K562 (cell line): ENCODE data around the gene GNGT1. TPM values are rescaled to one million over a fixed set of nuclear protein-coding genes. Genes with fewer than 3 reads are reported as not detected.

Experiments used
- ATAC-seq: fragments of 200-7000 bp; cut with Tn5 transposase; 3 replicates; pipeline ENCODE4 v1.9.1; 2020; ENCODE audit warnings: moderate library complexity
- BruUV-seq: library from RNA; stranded (reverse); fragments of 400-500 nt; replicated peaks from 2 replicates; lab custom pipeline; 2021; lab: Mats Ljungman, UMichigan
- CTCF ChIA-PET: fragments of 300-600 bp; formaldehyde crosslinking; extraction: SDS; loops from one replicate; lab custom pipeline; 2021; ENCODE audit warnings: low intra/inter-chr PET ratio; lab: Yijun Ruan, JAX
- POLR2A ChIA-PET: fragments of 300-600, 350-650 bp; sonication (Branson Sonifier 250); formaldehyde crosslinking; extraction: SDS; loops from one replicate; lab custom pipeline; 2021; ENCODE audit warnings: antibody characterized with exemption, inconsistent platforms; lab: Yijun Ruan, JAX
- DNase-seq, 4 experiments: peaks; one replicate each; pipeline versions ENCODE4 v3.0.0 to v3.0.0-alpha.2; 2011 to 2018; ENCODE audit warnings: low spot score in 3 of 4, mixed read lengths in 3 of 4; ENCODE audit errors: extremely low read depth in 1 of 4
- FAIRE-seq: peaks from 2 replicates; lab custom pipeline; 2011; peaks lifted over from hg19 to GRCh38; lab: Jason Lieb, UNC
- H2AFZ ChIP-seq: 2 replicates; pipeline ENCODE4 v1.6.0; 2011; ENCODE audit warnings: low read depth, low read length, control low read depth, inconsistent platforms
- H3K27ac ChIP-seq: fragments of 200-600 bp; 3 replicates; pipeline ENCODE4 v1.8.0; 2011; ENCODE audit warnings: low read depth, mild to moderate bottlenecking, control low read depth, inconsistent platforms, low read length, moderate library complexity, mixed read lengths; ENCODE audit errors: extremely low read depth
- H3K27me3 ChIP-seq, 2 experiments: fragments of 300-600 bp in 1 of 2; 2 replicates in 1 of 2; 3 replicates in 1 of 2; pipeline versions ENCODE4 v1.6.0 to v1.8.0; 2011; ENCODE audit warnings: inconsistent platforms in 2 of 2, low read length in 2 of 2, mild to moderate bottlenecking in 1 of 2, mixed read lengths in 1 of 2, moderate library complexity in 1 of 2; ENCODE audit not compliant: control insufficient read depth in 2 of 2, insufficient read depth in 2 of 2
- H3K36me3 ChIP-seq: fragments of 300-600 bp; 3 replicates; pipeline ENCODE4 v1.8.0; 2011; ENCODE audit warnings: mild to moderate bottlenecking, low read length, inconsistent platforms; ENCODE audit not compliant: control insufficient read depth, insufficient read depth
- H3K4me1 ChIP-seq, 2 experiments: fragments of 200-600 bp in 1 of 2; replicated peaks in 1 of 2; 2 replicates in 1 of 2; 3 replicates in 1 of 2; pipeline versions ENCODE4 v1.5.1 to v1.8.0; 2011; ENCODE audit warnings: inconsistent platforms in 2 of 2, low read length in 2 of 2, mild to moderate bottlenecking in 1 of 2, mixed read lengths in 1 of 2, moderate library complexity in 1 of 2; ENCODE audit not compliant: control insufficient read depth in 2 of 2, insufficient read depth in 2 of 2
- H3K4me2 ChIP-seq: 2 replicates; pipeline ENCODE4 v1.6.1; 2011; ENCODE audit warnings: low read length, control low read depth, inconsistent platforms, mixed read lengths; ENCODE audit not compliant: insufficient read depth
- H3K4me3 ChIP-seq: fragments of 200-600 bp; sonication (generic), shearing (Covaris generic); 2 replicates; pipeline ENCODE4 v1.5.1; 2016; ENCODE audit warnings: control low read depth, inconsistent platforms
- H3K79me2 ChIP-seq: fragments of 200-600 bp; 3 replicates; pipeline ENCODE4 v1.8.0; 2011; ENCODE audit warnings: low read length, inconsistent platforms; ENCODE audit not compliant: control insufficient read depth, insufficient read depth
- H3K9ac ChIP-seq, 2 experiments: 2 replicates each; pipeline versions ENCODE4 v1.6.0 to v1.6.1; 2011; ENCODE audit warnings: low read depth in 2 of 2, low read length in 2 of 2, control low read depth in 1 of 2, inconsistent platforms in 1 of 2, mild to moderate bottlenecking in 1 of 2, mixed read lengths in 1 of 2; ENCODE audit not compliant: insufficient read depth in 1 of 2
- H3K9me1 ChIP-seq: one replicate; pipeline ENCODE4 v1.6.0; 2011; ENCODE audit warnings: inconsistent platforms, mild to moderate bottlenecking, low read length, moderate library complexity; ENCODE audit not compliant: control insufficient read depth, insufficient read depth
- H3K9me3 ChIP-seq: replicated peaks from 2 replicates; pipeline ENCODE4 v1.5.1; 2011; ENCODE audit warnings: low read depth, low read length, inconsistent platforms; ENCODE audit not compliant: control insufficient read depth, insufficient read depth
- H4K20me1 ChIP-seq: replicated peaks from 2 replicates; pipeline ENCODE4 v1.6.1; 2011; ENCODE audit warnings: low read length, inconsistent platforms, mixed read lengths; ENCODE audit not compliant: control insufficient read depth, insufficient read depth
- FIP1L1 ChIP-seq: fragments of 200-400 bp; formaldehyde crosslinking; IDR thresholded peaks from 2 replicates; pipeline ENCODE4 v1.6.1; 2018; ENCODE audit warnings: mild to moderate bottlenecking, low read depth, low read length; ENCODE audit not compliant: poor library complexity, severe bottlenecking
- HNRNPUL1 ChIP-seq: fragments of 200-400 bp; formaldehyde crosslinking; IDR thresholded peaks from 2 replicates; pipeline ENCODE4 v1.6.1; 2017; ENCODE audit warnings: low read length
- MCM3 ChIP-seq: fragments of 450-650 bp; IDR thresholded peaks from 2 replicates; pipeline ENCODE4 v1.6.1; 2016
- MTA3 ChIP-seq: fragments of 450-650 bp; formaldehyde crosslinking; IDR thresholded peaks from 2 replicates; pipeline ENCODE4 v1.6.1; 2017; ENCODE audit warnings: mild to moderate bottlenecking, borderline replicate concordance
- NFE2 ChIP-seq: IDR thresholded peaks from 2 replicates; pipeline ENCODE4 v1.6.1; 2014; ENCODE audit warnings: antibody characterized with exemption, low read depth
- NR2C2 ChIP-seq, 2 experiments: fragments of 200-800 bp in 1 of 2; sonication (Bioruptor generic) in 1 of 2; sonication (generic) in 1 of 2; formaldehyde crosslinking in 1 of 2; IDR thresholded peaks; 2 replicates each; pipeline versions ENCODE4 v1.6.1 to v1.8.0; 2016 to 2022; ENCODE audit warnings: mild to moderate bottlenecking in 1 of 2, missing compliant biosample characterization in 1 of 2, missing genetic modification characterization in 1 of 2, missing genetic modification reagents in 1 of 2
- STAT5B ChIP-seq: fragments of 250-450 bp; sonication (Bioruptor Pico); IDR thresholded peaks from 2 replicates; pipeline ENCODE4 v1.8.0; 2021; ENCODE audit warnings: mild to moderate bottlenecking, inconsistent platforms
- TARDBP ChIP-seq: fragments of 450-650 bp; IDR thresholded peaks from 2 replicates; pipeline ENCODE4 v1.6.1; 2016
- XRCC4 ChIP-seq: IDR thresholded peaks from one replicate; pipeline ENCODE4 v1.6.1; 2011; ENCODE audit not compliant: insufficient read depth, insufficient read length; ENCODE audit errors: extremely low read depth
- ZFPM2 ChIP-seq: fragments of 250-450 bp; sonication (Bioruptor Pico); IDR thresholded peaks from 2 replicates; pipeline ENCODE4 v1.5.1; 2022; ENCODE audit warnings: mild to moderate bottlenecking
- WGBS: fragments of 100-300 bp; shearing (Covaris generic); methylation state at CpG from one replicate; pipeline ENCODE4 v1.1.6; 2016; ENCODE audit warnings: low coverage, mixed read lengths; ENCODE audit not compliant: insufficient coverage; ENCODE audit errors: missing lambda C conversion rate; 5-methylcytosine and 5-hydroxymethylcytosine counted together
- in situ Hi-C: fragments of 300-500 bp; cut with MboI; formaldehyde crosslinking; loops from 4 replicates; pipeline ENCODE4 v1.15.0; 2018; ENCODE audit warnings: inconsistent platforms, mixed read lengths
- intact Hi-C: fragments of 100-400 bp; cut with micrococcal nuclease; formaldehyde crosslinking; loops from 2 replicates; pipeline ENCODE4 v1.14.2; 2022
- polyA plus RNA-seq, 8 experiments: library from polyadenylated mRNA; depleted of rRNA in 4 of 8; stranded (reverse) in 5 of 8; unstranded in 3 of 8; fragments of >200 nt; fragmentation: Nextera tagmentation in 2 of 8; fragmentation: Illumina TruSeq in 1 of 8; extraction: Ambion mirVana in 2 of 8; extraction: Trizol in 1 of 8; gene quantifications; 2 replicates each; pipeline versions ENCODE4 v1.2.1 to v1.2.3, GENCODE V29; 2011 to 2014; ENCODE audit warnings: inconsistent platforms in 1 of 8, missing spikeins in 1 of 8
- total RNA-seq, 7 experiments: library from RNA; depleted of rRNA in 6 of 7; stranded (reverse); fragments of >200 nt in 6 of 7; fragmentation: Illumina TruSeq in 2 of 7; extraction: Trizol in 2 of 7; gene quantifications; 2 replicates each; pipeline versions ENCODE4 v1.2.1 to v1.2.3, GENCODE V29; 2011 to 2021; ENCODE audit warnings: low replicate concordance in 1 of 7

Gene GNGT1
- total and polyA plus RNA-seq, 9 of the 15 experiments (the other 6 are each of a cell fraction or from before 2014, with no cell fraction given) = 0.04 to 0.83 (median 0.51) TPM; not detected in 2

- in situ Hi-C loops = no loop called here
- H3K9me3 ChIP-seq = no peaks in the 10 kb centered on the region
- ATAC-seq (no peak), DNase-seq (no peak)
- TF ChIP-seq NR2C2 (CRISPR knock-in tag; IDR thresholded peaks at IDR 0.05) (no peak), NR2C2 (tag; IDR thresholded peaks at IDR 0.05) (no peak), MCM3 (no peak), XRCC4 (no peak), FIP1L1 (no peak), TARDBP (no peak), ZFPM2 (no peak), NFE2 (no peak), MTA3 (no peak), STAT5B (no peak), HNRNPUL1 (no peak)
- TF ChIP-seq, all 486 proteins: peak for 0
- Histone ChIP-seq H4K20me1 (no peaks in the 10 kb centered on the region), H3K79me2 (no peaks in the 10 kb centered on the region), H3K4me3 (no peak overlapping the region), H2AFZ (no peak overlapping the region), H3K4me2 (no peak overlapping the region), H3K36me3 (no peaks in the 10 kb centered on the region), H3K27me3 (no peaks in the 10 kb centered on the region), H3K27ac (no peak overlapping the region), H3K9ac (no peak overlapping the region), H3K9me1 (no peaks in the 10 kb centered on the region), H3K4me1 (peaks cover 0 to 12% of the 10 kb centered on the region in 2 experiments; a peak in 2 of 5 replicates)
- POLR2A ChIA-PET = no interaction called here
- WGBS = 0% methylated on average over 3 of the region's 3 CpGs
- BruUV-seq = no TSS peak
- no peak for FAIRE-seq
- CTCF ChIA-PET = no interaction called here
- intact Hi-C loops = no loop called here
Observed at GRCh38 chr7:93945083-93945482, 38.7 kb downstream of the GNGT1 start.
